PC-9 (cell line): ENCODE measurements around the gene ARFGAP3. TPM values are rescaled to one million over a fixed set of nuclear protein-coding genes. Genes with fewer than 3 reads are reported as not detected.

Source experiments
- BruUV-seq: library from RNA; stranded (reverse); fragments of 400-500 nt; replicated peaks from 2 replicates; lab custom pipeline; 2021; lab: Mats Ljungman, UMichigan
- CTCF ChIA-PET: fragments of 300-600 bp; sonication (Branson Sonifier 250); formaldehyde crosslinking; loops from one replicate; lab custom pipeline; 2022; ENCODE audit warnings: antibody characterized with exemption; lab: Charles Lee
- POLR2A ChIA-PET: fragments of 300-600 bp; sonication (Branson Sonifier 250); formaldehyde crosslinking; loops from one replicate; lab custom pipeline; 2022; ENCODE audit warnings: antibody characterized with exemption; ENCODE audit not compliant: unreplicated experiment; lab: Charles Lee
- DNase-seq, 2 experiments: peaks; one replicate each; pipeline versions ENCODE4 v3.0.0 to v3.0.0-alpha.2; 2015 to 2022; ENCODE audit warnings: mixed read lengths in 1 of 2
- H2AFZ ChIP-seq: fragments of 200-600 bp; sonication (generic); 2 replicates; pipeline ENCODE4 v1.8.1; 2017; ENCODE audit warnings: antibody characterized with exemption
- H3F3A ChIP-seq: fragments of 200-600 bp; sonication (generic); 2 replicates; pipeline ENCODE4 v1.8.1; 2017; ENCODE audit warnings: antibody characterized with exemption, mild to moderate bottlenecking, low read depth; ENCODE audit not compliant: insufficient read depth
- H3K27ac ChIP-seq: fragments of 200-600 bp; sonication (generic); 2 replicates; pipeline ENCODE4 v1.6.1; 2016; ENCODE audit warnings: mixed run types
- H3K27me3 ChIP-seq: fragments of 200-600 bp; sonication (generic); 2 replicates; pipeline ENCODE4 v1.6.1; 2016; ENCODE audit warnings: low read depth, mixed run types; ENCODE audit not compliant: insufficient read depth
- H3K36me3 ChIP-seq: fragments of 200-600 bp; sonication (generic); 2 replicates; pipeline ENCODE4 v1.6.1; 2016; ENCODE audit warnings: low read depth, mixed run types
- H3K4me1 ChIP-seq: fragments of 200-600 bp; sonication (generic); replicated peaks from 2 replicates; pipeline ENCODE4 v1.6.1; 2016; ENCODE audit warnings: mixed run types; ENCODE audit not compliant: insufficient read depth
- H3K4me2 ChIP-seq: fragments of 200-600 bp; sonication (generic); 2 replicates; pipeline ENCODE4 v1.6.1; 2017; ENCODE audit warnings: mixed run types
- H3K4me3 ChIP-seq: fragments of 200-600 bp; sonication (generic); 2 replicates; pipeline ENCODE4 v1.6.1; 2016; ENCODE audit warnings: mixed run types
- H3K79me2 ChIP-seq: fragments of 200-600 bp; sonication (generic); 2 replicates; pipeline ENCODE4 v1.6.1; 2017; ENCODE audit warnings: low read depth, mixed run types
- H3K9me2 ChIP-seq: fragments of 200-600 bp; sonication (generic); 2 replicates; pipeline ENCODE4 v1.8.1; 2017; ENCODE audit warnings: mild to moderate bottlenecking; ENCODE audit not compliant: insufficient read depth
- H3K9me3 ChIP-seq: fragments of 200-600 bp; sonication (generic); 2 replicates; pipeline ENCODE4 v1.8.1; 2016; ENCODE audit warnings: low read depth; ENCODE audit not compliant: insufficient read depth
- H4K20me1 ChIP-seq: fragments of 200-600 bp; sonication (generic); 2 replicates; pipeline ENCODE4 v1.8.1; 2017; ENCODE audit not compliant: insufficient read depth
- EZH2 ChIP-seq: fragments of 200-600 bp; sonication (generic); IDR thresholded peaks from 2 replicates; pipeline ENCODE4 v1.8.0; 2017; ENCODE audit warnings: antibody characterized with exemption, low read depth
- intact Hi-C: fragments of 100-400 bp; cut with micrococcal nuclease; formaldehyde crosslinking; loops from one replicate; pipeline ENCODE4 v1.10.0; 2022; ENCODE audit not compliant: unreplicated experiment
- total RNA-seq: library from RNA; stranded (reverse); gene quantifications from 2 replicates; pipeline ENCODE4 v1.2.3, GENCODE V29; 2021
- TF ChIP-seq, protein P1 (sequence below): fragments of 200-600 bp; sonication (generic); conservative IDR thresholded peaks from 2 replicates; pipeline ENCODE4 v1.6.1; 2017; ENCODE audit warnings: mixed run types, antibody characterized with exemption, mild to moderate bottlenecking, moderate library complexity

Gene ARFGAP3
- total RNA-seq, 1 experiment from 2014 or later: 29.1 TPM

DNA sequence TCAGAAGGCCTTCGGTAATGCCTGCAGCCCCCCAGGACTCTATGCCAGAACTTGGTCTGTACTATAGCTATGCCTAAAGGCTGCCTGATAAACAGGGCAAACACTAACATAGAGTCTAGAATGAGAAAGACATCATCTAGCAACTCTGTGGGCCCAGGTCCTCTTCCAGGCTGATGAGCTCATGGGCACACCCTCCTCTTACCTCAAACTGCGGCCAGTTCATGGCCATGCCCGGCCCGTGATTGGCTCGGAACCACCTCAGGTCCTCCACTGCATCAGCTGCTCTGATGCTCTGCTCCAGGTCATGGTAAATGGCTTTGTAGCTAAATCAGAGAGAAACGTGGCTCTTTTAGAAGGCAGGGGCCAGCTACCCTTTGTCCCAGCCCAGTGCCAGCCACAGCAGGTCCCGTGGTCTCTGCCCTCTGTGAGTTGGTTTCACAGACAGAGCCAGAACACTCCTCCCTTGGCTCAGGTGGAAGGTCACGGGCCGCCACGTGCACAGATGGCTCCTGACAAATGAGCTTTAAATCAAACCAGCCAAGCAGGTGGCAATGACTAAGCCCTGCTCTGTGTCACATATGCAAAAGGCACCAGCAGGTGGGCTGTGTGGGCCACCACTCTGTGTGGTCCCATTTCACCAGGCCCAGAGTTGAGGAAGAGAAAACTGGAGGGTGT lies 25.0 kb upstream of the ARFGAP3 start:
- H3K9me2 ChIP-seq: no peaks in the 10 kb centered on the region
- TF ChIP-seq, protein P1, sequence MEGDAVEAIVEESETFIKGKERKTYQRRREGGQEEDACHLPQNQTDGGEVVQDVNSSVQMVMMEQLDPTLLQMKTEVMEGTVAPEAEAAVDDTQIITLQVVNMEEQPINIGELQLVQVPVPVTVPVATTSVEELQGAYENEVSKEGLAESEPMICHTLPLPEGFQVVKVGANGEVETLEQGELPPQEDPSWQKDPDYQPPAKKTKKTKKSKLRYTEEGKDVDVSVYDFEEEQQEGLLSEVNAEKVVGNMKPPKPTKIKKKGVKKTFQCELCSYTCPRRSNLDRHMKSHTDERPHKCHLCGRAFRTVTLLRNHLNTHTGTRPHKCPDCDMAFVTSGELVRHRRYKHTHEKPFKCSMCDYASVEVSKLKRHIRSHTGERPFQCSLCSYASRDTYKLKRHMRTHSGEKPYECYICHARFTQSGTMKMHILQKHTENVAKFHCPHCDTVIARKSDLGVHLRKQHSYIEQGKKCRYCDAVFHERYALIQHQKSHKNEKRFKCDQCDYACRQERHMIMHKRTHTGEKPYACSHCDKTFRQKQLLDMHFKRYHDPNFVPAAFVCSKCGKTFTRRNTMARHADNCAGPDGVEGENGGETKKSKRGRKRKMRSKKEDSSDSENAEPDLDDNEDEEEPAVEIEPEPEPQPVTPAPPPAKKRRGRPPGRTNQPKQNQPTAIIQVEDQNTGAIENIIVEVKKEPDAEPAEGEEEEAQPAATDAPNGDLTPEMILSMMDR: no peak
- TF ChIP-seq EZH2: no peak
- H3F3A ChIP-seq: no peaks in the 10 kb centered on the region; the same call in 1 of the 2 replicates
- no peak for DNase-seq
- H3K36me3 ChIP-seq: peaks cover 29% of the 10 kb centered on the region; the same call in 1 of the 2 replicates
- no peak overlapping the region for H2AFZ ChIP-seq
- no peak overlapping the region for H3K27ac ChIP-seq
- CTCF ChIA-PET: no interaction called here
- no peaks in the 10 kb centered on the region for H3K79me2 ChIP-seq
- intact Hi-C loops: no loop called here
- H4K20me1 ChIP-seq: peaks cover 9% of the 10 kb centered on the region
- BruUV-seq: no TSS peak
- H3K4me2 ChIP-seq: no peak overlapping the region
- H3K27me3 ChIP-seq: no peaks in the 10 kb centered on the region
- H3K4me3 ChIP-seq: no peak overlapping the region
- no peaks in the 10 kb centered on the region for H3K4me1 ChIP-seq
- POLR2A ChIA-PET: no interaction called here
- H3K9me3 ChIP-seq: no peaks in the 10 kb centered on the region

DNA sequence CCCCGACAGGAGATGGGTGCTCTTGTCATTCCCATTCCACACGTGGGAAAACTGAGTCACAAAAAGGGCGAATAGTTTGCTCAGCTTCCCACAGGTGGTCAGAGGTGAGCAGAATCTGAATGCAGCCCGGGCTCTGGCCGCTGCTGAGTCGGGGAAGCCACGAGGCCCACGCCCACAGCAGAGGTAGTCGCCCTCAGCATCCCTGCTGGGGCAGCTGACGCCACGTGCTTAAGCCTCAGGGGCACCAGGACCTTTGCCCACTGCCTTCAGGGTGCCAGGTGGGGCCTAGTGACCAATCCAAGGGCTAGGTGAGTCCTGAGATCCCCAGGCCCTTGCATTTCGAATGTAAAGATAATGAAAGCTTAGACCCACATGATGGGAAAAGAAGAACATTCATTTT lies 24.2 kb upstream of the ARFGAP3 start:
- Histone ChIP-seq H3K27me3 (no peaks in the 10 kb centered on the region), H3K4me2 (no peak overlapping the region), H3F3A (no peaks in the 10 kb centered on the region; the same call in 1 of the 2 replicates), H4K20me1 (peaks cover 9% of the 10 kb centered on the region), H3K36me3 (peaks cover 29% of the 10 kb centered on the region; the same call in 1 of the 2 replicates), H3K4me1 (no peaks in the 10 kb centered on the region), H3K79me2 (no peaks in the 10 kb centered on the region), H3K9me2 (no peaks in the 10 kb centered on the region), H3K9me3 (no peaks in the 10 kb centered on the region), H2AFZ (no peak overlapping the region), H3K27ac (no peak overlapping the region), H3K4me3 (no peak overlapping the region)
- CTCF ChIA-PET: no interaction called here
- BruUV-seq: no TSS peak
- intact Hi-C loops: no loop called here
- POLR2A ChIA-PET: no interaction called here
- DNase-seq: no peak
- no peak for TF ChIP-seq EZH2
- TF ChIP-seq, protein P1: no peak

DNA sequence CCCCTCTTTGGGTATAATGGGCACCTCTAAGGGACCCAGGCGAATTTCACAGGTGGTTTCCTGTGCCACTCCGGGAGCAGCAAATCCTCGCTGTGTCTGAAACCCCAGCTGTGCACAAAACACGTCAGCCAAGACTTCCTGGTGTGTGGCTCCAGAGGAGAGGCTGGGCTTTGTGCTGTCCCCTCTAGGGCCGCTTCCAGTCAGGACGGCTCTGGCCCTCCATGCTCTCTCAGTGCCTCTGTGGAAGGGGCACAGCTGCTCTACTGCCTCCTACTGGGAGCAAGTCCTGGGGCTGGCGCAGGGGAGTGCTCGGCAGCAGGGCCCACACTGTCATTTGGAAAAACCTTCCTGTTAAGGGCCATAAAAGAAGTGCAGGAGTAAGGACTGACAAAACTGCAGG lies 23.7 kb upstream of the ARFGAP3 start:
- H3K27ac ChIP-seq: no peak overlapping the region
- no peak for DNase-seq
- no peaks in the 10 kb centered on the region for H3K9me3 ChIP-seq
- no peaks in the 10 kb centered on the region for H3K79me2 ChIP-seq
- TF ChIP-seq, protein P1: no peak
- no peak for TF ChIP-seq EZH2
- no peaks in the 10 kb centered on the region for H3K9me2 ChIP-seq
- no peak overlapping the region for H3K4me2 ChIP-seq
- ChIA-PET POLR2A (no interaction called here), CTCF (no interaction called here)
- no peak overlapping the region for H2AFZ ChIP-seq
- no peak overlapping the region for H3K4me3 ChIP-seq
- no TSS peak for BruUV-seq
- H3K27me3 ChIP-seq: no peaks in the 10 kb centered on the region
- H3K36me3 ChIP-seq: peaks cover 29% of the 10 kb centered on the region; the same call in 1 of the 2 replicates
- intact Hi-C loops: no loop called here
- no peaks in the 10 kb centered on the region for H3K4me1 ChIP-seq
- H4K20me1 ChIP-seq: peaks cover 9% of the 10 kb centered on the region; the same call in 1 of the 2 replicates
- no peaks in the 10 kb centered on the region; the same call in 1 of the 2 replicates for H3F3A ChIP-seq
